ENCODE results near the gene VWA3B.

VWA3B gene

DNA sequence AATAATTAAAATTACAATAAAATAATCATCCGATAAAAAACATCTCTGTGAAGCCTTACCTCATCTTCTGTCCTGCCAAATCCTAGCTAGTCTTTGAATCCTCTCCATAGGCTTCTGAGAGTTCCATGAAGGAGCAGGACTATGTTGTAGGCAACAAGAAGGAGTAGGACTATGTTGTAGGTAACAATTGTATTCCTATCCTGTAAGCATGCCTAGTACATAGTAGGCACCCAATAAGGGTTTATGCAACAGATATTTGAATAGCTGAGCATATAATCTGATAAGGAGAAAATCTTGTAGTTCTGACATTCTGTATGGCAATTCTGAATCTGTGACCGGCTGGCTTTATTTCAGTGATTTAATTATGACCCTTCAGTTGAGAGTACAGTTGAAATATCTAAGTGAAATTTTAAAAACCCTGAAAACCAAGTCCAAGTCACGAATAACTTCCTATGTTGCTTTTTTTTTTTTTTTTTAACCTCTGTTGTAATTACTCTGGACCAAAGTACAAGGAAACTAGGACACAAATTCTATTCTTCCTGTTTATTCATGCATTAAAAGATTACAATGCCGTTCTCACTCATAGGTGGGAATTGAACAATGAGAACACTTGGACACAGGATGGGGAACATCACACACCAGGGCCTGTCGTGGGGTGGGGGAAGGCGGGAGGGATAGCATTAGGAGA, 27.8 kb downstream of the VWA3B start:
- DNase-seq (ENCODE audit: low read depth, low spot score) = no peak
- POLR2A ChIA-PET = no interaction called here
- no peak for TF ChIP-seq CTCF (IDR thresholded peaks at IDR 0.05; ENCODE audit: insufficient read depth, low read length, missing control alignments)
- no peak overlapping the region for H3K4me3 ChIP-seq (ENCODE audit: low read depth, low read length)
- CTCF ChIA-PET = interaction anchor here (1.3 kb wide), 1 partner anchor 13 kb away, joined by 3 read pairs; no protein-coding TSS in a partner anchor

GRCh38 chr2:98118161-98118560, 31.2 kb downstream of the VWA3B start:
- POLR2A ChIA-PET = no interaction called here
- no peak overlapping the region for H3K4me3 ChIP-seq (ENCODE audit: low read depth, low read length)
- TF ChIP-seq CTCF (IDR thresholded peaks at IDR 0.05; ENCODE audit: insufficient read depth, low read length, missing control alignments) = no peak
- DNase-seq (ENCODE audit: low read depth, low spot score) = no peak
- CTCF ChIA-PET = no interaction called here

DNA sequence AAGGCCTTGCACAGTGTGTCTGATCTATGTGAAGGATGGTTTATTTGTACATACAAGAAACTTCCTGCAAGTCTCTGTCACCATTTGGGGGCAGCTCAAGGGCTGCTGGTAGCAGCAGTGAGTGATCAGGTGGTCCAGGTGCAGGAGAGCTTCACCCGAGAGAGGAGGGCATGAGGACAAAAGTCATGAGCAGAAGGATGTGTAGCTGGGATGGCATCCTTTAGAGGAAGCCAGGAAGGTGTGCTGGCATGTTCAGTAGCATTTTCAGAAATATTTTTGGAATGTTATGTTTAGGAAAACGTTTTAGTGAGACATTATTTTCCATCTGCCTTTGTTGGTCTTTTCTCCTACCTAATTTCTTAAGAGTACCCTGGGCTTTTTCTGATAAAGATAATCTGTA, 31.9 kb downstream of the VWA3B start:
- CTCF ChIA-PET = no interaction called here
- H3K4me3 ChIP-seq (ENCODE audit: low read depth, low read length) = no peak overlapping the region
- DNase-seq (ENCODE audit: low read depth, low spot score) = no peak
- POLR2A ChIA-PET = no interaction called here
- TF ChIP-seq CTCF (IDR thresholded peaks at IDR 0.05; ENCODE audit: insufficient read depth, low read length, missing control alignments) = no peak

GRCh38 chr2:98121149-98121548, 34.2 kb downstream of the VWA3B start:
- TF ChIP-seq CTCF (IDR thresholded peaks at IDR 0.05; ENCODE audit: insufficient read depth, low read length, missing control alignments) = no peak
- ChIA-PET CTCF (no interaction called here), POLR2A (no interaction called here)
- no peak overlapping the region for H3K4me3 ChIP-seq (ENCODE audit: low read depth, low read length)
- no peak for DNase-seq (ENCODE audit: low read depth, low spot score)

- no peak for DNase-seq (ENCODE audit: low read depth, low spot score)
- no peak for TF ChIP-seq CTCF (IDR thresholded peaks at IDR 0.05; ENCODE audit: insufficient read depth, low read length, missing control alignments)
- CTCF ChIA-PET = no interaction called here
- H3K4me3 ChIP-seq (ENCODE audit: low read depth, low read length) = no peak overlapping the region
- POLR2A ChIA-PET = no interaction called here
Measured at GRCh38 chr2:98122524-98122923, 35.6 kb downstream of the VWA3B start.

- no peak for TF ChIP-seq CTCF (IDR thresholded peaks at IDR 0.05; ENCODE audit: insufficient read depth, low read length, missing control alignments)
- DNase-seq (ENCODE audit: low read depth, low spot score) = no peak
- H3K4me3 ChIP-seq (ENCODE audit: low read depth, low read length) = no peak overlapping the region
- ChIA-PET CTCF (no interaction called here), POLR2A (no interaction called here)
Measured at GRCh38 chr2:98123286-98123685, 36.3 kb downstream of the VWA3B start.
